GM23338 (cell line): ENCODE results near the gene HOXA11. TPM values are rescaled to one million over a fixed set of nuclear protein-coding genes. Genes with fewer than 3 reads are reported as not detected.

Experiments
- ATAC-seq: fragments of 200-7000 bp; cut with Tn5 transposase; 3 replicates; pipeline ENCODE4 v1.9.1; 2020
- DNase-seq: peaks from one replicate; pipeline ENCODE4 v3.0.0-alpha.2; 2015; ENCODE audit warnings: low spot score
- H2AFZ ChIP-seq: fragments of 200-600 bp; sonication (generic); 2 replicates; pipeline ENCODE4 v1.8.0; 2016; ENCODE audit warnings: antibody characterized with exemption, mild to moderate bottlenecking, moderate library complexity
- H3F3A ChIP-seq: fragments of 200-600 bp; sonication (generic); replicated peaks from 2 replicates; pipeline ENCODE4 v1.8.0; 2017; ENCODE audit warnings: antibody characterized with exemption, mixed run types, low read depth
- H3K27ac ChIP-seq: fragments of 200-600 bp; sonication (generic); 2 replicates; pipeline ENCODE4 v1.6.1; 2016; ENCODE audit warnings: low read depth
- H3K27me3 ChIP-seq: fragments of 200-600 bp; sonication (generic); 2 replicates; pipeline ENCODE4 v1.8.0; 2016; ENCODE audit warnings: mild to moderate bottlenecking, mixed run types, moderate library complexity; ENCODE audit not compliant: insufficient read depth
- H3K36me3 ChIP-seq: fragments of 200-600 bp; sonication (generic); 2 replicates; pipeline ENCODE4 v1.8.0; 2016; ENCODE audit warnings: mild to moderate bottlenecking; ENCODE audit not compliant: insufficient read depth
- H3K4me1 ChIP-seq: fragments of 200-600 bp; sonication (generic); 2 replicates; pipeline ENCODE4 v1.8.0; 2016; ENCODE audit warnings: mild to moderate bottlenecking, moderate library complexity; ENCODE audit not compliant: insufficient read depth
- H3K4me2 ChIP-seq: fragments of 200-600 bp; sonication (generic); 2 replicates; pipeline ENCODE4 v1.7.1; 2017; ENCODE audit warnings: mixed run types
- H3K4me3 ChIP-seq: fragments of 200-600 bp; sonication (generic); 2 replicates; pipeline ENCODE4 v1.6.1; 2016; ENCODE audit warnings: mixed run types
- H3K79me2 ChIP-seq: fragments of 200-600 bp; sonication (generic); replicated peaks from 2 replicates; pipeline ENCODE4 v1.8.0; 2017; ENCODE audit warnings: mild to moderate bottlenecking; ENCODE audit not compliant: insufficient read depth
- H3K9me2 ChIP-seq: fragments of 200-600 bp; sonication (generic); 2 replicates; pipeline ENCODE4 v1.8.0; 2017; ENCODE audit not compliant: insufficient read depth
- H4K20me1 ChIP-seq: fragments of 200-600 bp; sonication (generic); replicated peaks from 2 replicates; pipeline ENCODE4 v1.8.0; 2017; ENCODE audit warnings: mild to moderate bottlenecking; ENCODE audit not compliant: insufficient read depth
- H3K27ac Mint-ChIP-seq: 2 replicates; pipeline ENCODE4 v1.8.0; 2020; ENCODE audit warnings: inconsistent platforms, mild to moderate bottlenecking, moderate library complexity, mixed read lengths
- H3K27me3 Mint-ChIP-seq: 3 replicates; pipeline ENCODE4 v1.8.0; 2022; ENCODE audit warnings: low read depth, mild to moderate bottlenecking, moderate library complexity, mixed read lengths, inconsistent platforms; ENCODE audit not compliant: insufficient read depth, poor library complexity
- H3K36me3 Mint-ChIP-seq: 3 replicates; pipeline ENCODE4 v1.8.0; 2021; ENCODE audit warnings: low read depth, mild to moderate bottlenecking, inconsistent platforms, moderate library complexity, mixed read lengths
- H3K4me1 Mint-ChIP-seq: 3 replicates; pipeline ENCODE4 v1.8.0; 2020; ENCODE audit warnings: mild to moderate bottlenecking, inconsistent platforms, mixed read lengths
- H3K4me3 Mint-ChIP-seq: 3 replicates; pipeline ENCODE4 v1.8.0; 2021; ENCODE audit warnings: moderate library complexity, mild to moderate bottlenecking, inconsistent platforms, mixed read lengths
- H3K9me3 Mint-ChIP-seq: 3 replicates; pipeline ENCODE4 v1.8.0; 2020; ENCODE audit warnings: moderate library complexity, mild to moderate bottlenecking, inconsistent platforms, mixed read lengths
- CREB1 ChIP-seq: fragments of 250-450 bp; sonication (Bioruptor Pico); IDR thresholded peaks from 2 replicates; pipeline ENCODE4 v1.5.0; 2020; ENCODE audit warnings: low read depth, mild to moderate bottlenecking, moderate library complexity
- ETS1 ChIP-seq: IDR thresholded peaks from 2 replicates; pipeline ENCODE4 v1.6.1; 2016; ENCODE audit warnings: antibody characterized with exemption
- EZH2 ChIP-seq: fragments of 200-600 bp; sonication (generic); IDR thresholded peaks from one replicate; pipeline ENCODE4 v1.8.0; 2017; ENCODE audit warnings: antibody characterized with exemption, mild to moderate bottlenecking, low read depth; ENCODE audit not compliant: unreplicated experiment
- EZH2phosphoT487 ChIP-seq: fragments of 200-600 bp; sonication (generic); IDR thresholded peaks from one replicate; pipeline ENCODE4 v1.8.1; 2018; ENCODE audit warnings: antibody characterized with exemption; ENCODE audit not compliant: unreplicated experiment
- NANOG ChIP-seq: IDR thresholded peaks from 2 replicates; pipeline ENCODE4 v1.6.1; 2016; ENCODE audit warnings: antibody characterized with exemption, borderline replicate concordance
- POLR2AphosphoS5 ChIP-seq: IDR thresholded peaks from 2 replicates; pipeline ENCODE4 v1.6.1; 2016; ENCODE audit warnings: antibody characterized with exemption, low read depth
- REST ChIP-seq: IDR thresholded peaks from one replicate; pipeline ENCODE4 v1.6.1; 2018; ENCODE audit warnings: antibody characterized with exemption; ENCODE audit not compliant: unreplicated experiment
- STAT1 ChIP-seq: IDR thresholded peaks from one replicate; pipeline ENCODE4 v1.6.1; 2016; ENCODE audit warnings: antibody characterized with exemption; ENCODE audit not compliant: unreplicated experiment
- ZNF331 ChIP-seq: fragments of 250-450 bp; sonication (Bioruptor Pico); IDR thresholded peaks from 2 replicates; pipeline ENCODE4 v1.5.0; 2020; ENCODE audit warnings: low read depth, mild to moderate bottlenecking, moderate library complexity
- polyA plus RNA-seq: library from polyadenylated mRNA; unstranded; fragments of >200 nt; fragmentation: Nextera tagmentation; extraction: Ambion mirVana; gene quantifications from 2 replicates; pipeline ENCODE4 v1.2.1, GENCODE V29; 2016
- total RNA-seq: library from RNA; depleted of rRNA; stranded (reverse); fragments of >200 nt; shearing (Covaris generic); gene quantifications from 2 replicates; pipeline ENCODE4 v1.2.3, GENCODE V29; 2014

Gene HOXA11
- total and polyA plus RNA-seq, 2 experiments from 2014 or later = not detected

- TF ChIP-seq REST (no peak), NANOG (no peak), ETS1 (no peak), EZH2phosphoT487 (no peak), ZNF331 (CRISPR knock-in tag) (no peak)
Measured at GRCh38 chr7:27182285-27182841, 2.7 kb downstream of the HOXA11 start (continued).

- Mint-ChIP-seq H3K27me3 (peaks cover 100% of the 10 kb centered on the region), H3K4me1 (peaks cover 34% of the 10 kb centered on the region), H3K36me3 (no peaks in the 10 kb centered on the region), H3K9me3 (peaks cover 7% of the 10 kb centered on the region; the same call in 2 of the 3 replicates), H3K4me3 (no peak overlapping the region), H3K27ac (no peak overlapping the region)
- Histone ChIP-seq H3K27ac (no peak overlapping the region), H3K79me2 (no peaks in the 10 kb centered on the region), H3F3A (peaks cover 47% of the 10 kb centered on the region), H4K20me1 (peaks cover 59% of the 10 kb centered on the region), H2AFZ (no peak overlapping the region), H3K9me2 (no peaks in the 10 kb centered on the region), H3K27me3 (peaks cover 100% of the 10 kb centered on the region), H3K4me3 (no peak overlapping the region), H3K4me2 (no peak overlapping the region), H3K4me1 (peaks cover 50% of the 10 kb centered on the region), H3K36me3 (no peaks in the 10 kb centered on the region)
- TF ChIP-seq STAT1 = no peak
- peak; percentile 37 for TF ChIP-seq EZH2phosphoT487
- TF ChIP-seq POLR2AphosphoS5 = no peak
- TF ChIP-seq EZH2 = peak; percentile 45
- no peak for TF ChIP-seq CREB1 (CRISPR knock-in tag)
- no peak for TF ChIP-seq ETS1
- no peak for ATAC-seq
- DNase-seq = no peak
Measured at GRCh38 chr7:27181795-27182275, 3.2 kb downstream of the HOXA11 start.
